Measurements from ENCODE around the gene PRTG.

The PRTG gene

GRCh38 chr15:55589287-55589686, 153.7 kb downstream of the PRTG start:
- Histone ChIP-seq H4K20me1 (ENCODE audit: insufficient read depth, low read length) (no peaks in the 10 kb centered on the region), H3K9me3 (ENCODE audit: insufficient read depth, low read length) (no peaks in the 10 kb centered on the region), H3K27me3 (ENCODE audit: low read depth, low read length) (no peaks in the 10 kb centered on the region), H3K36me3 (replicated peaks; ENCODE audit: low read depth, low read length) (peaks cover 3% of the 10 kb centered on the region), H3K4me2 (ENCODE audit: low read length) (no peak overlapping the region), H2AFZ (ENCODE audit: low read depth, low read length) (no peak overlapping the region), H3K9ac (ENCODE audit: low read length) (no peak overlapping the region), H3K4me1 (ENCODE audit: low read length) (peaks cover 33% of the 10 kb centered on the region), H3K27ac (ENCODE audit: low read length) (no peak overlapping the region), H3K79me2 (ENCODE audit: low read length) (peaks cover 4% of the 10 kb centered on the region; the same call in 1 of the 2 replicates), H3K4me3 (ENCODE audit: low read length) (no peak overlapping the region)
- no peak for TF ChIP-seq CTCF (IDR thresholded peaks at IDR 0.05; ENCODE audit: low read depth, low read length)
- no peak for TF ChIP-seq EZH2phosphoT487 (IDR thresholded peaks at IDR 0.05; ENCODE audit: low read depth)

GRCh38 chr15:55588815-55589115, 154.2 kb downstream of the PRTG start:
- H3K27ac ChIP-seq (ENCODE audit: low read length), result no peak overlapping the region
- H4K20me1 ChIP-seq (ENCODE audit: insufficient read depth, low read length), result no peaks in the 10 kb centered on the region
- H3K4me1 ChIP-seq (ENCODE audit: low read length), result peaks cover 28% of the 10 kb centered on the region
- no peaks in the 10 kb centered on the region for H3K27me3 ChIP-seq (ENCODE audit: low read depth, low read length)
- peak overlapping the region; percentile 72 for H3K4me3 ChIP-seq (ENCODE audit: low read length)
- H3K4me2 ChIP-seq (ENCODE audit: low read length), result peak overlapping the region; percentile 67
- peak overlapping the region; percentile 19; the same call in 1 of the 2 replicates for H3K9ac ChIP-seq (ENCODE audit: low read length)
- H3K36me3 ChIP-seq (replicated peaks; ENCODE audit: low read depth, low read length), result peaks cover 3% of the 10 kb centered on the region
- H3K79me2 ChIP-seq (ENCODE audit: low read length), result peaks cover 4% of the 10 kb centered on the region; the same call in 1 of the 2 replicates
- TF ChIP-seq CTCF (IDR thresholded peaks at IDR 0.05; ENCODE audit: low read depth, low read length) (no peak), EZH2phosphoT487 (IDR thresholded peaks at IDR 0.05; ENCODE audit: low read depth) (no peak)
- no peaks in the 10 kb centered on the region for H3K9me3 ChIP-seq (ENCODE audit: insufficient read depth, low read length)
- H2AFZ ChIP-seq (ENCODE audit: low read depth, low read length), result no peak overlapping the region

- TF ChIP-seq EZH2phosphoT487 (IDR thresholded peaks at IDR 0.05; ENCODE audit: low read depth), result no peak
- TF ChIP-seq CTCF (IDR thresholded peaks at IDR 0.05; ENCODE audit: low read depth, low read length), result no peak
- peak within 1 kb of the TSS; percentile 79 for H3K4me3 ChIP-seq (ENCODE audit: low read length)
- no peaks in the 10 kb centered on the region for H3K27me3 ChIP-seq (ENCODE audit: low read depth, low read length)
- H3K4me1 ChIP-seq (ENCODE audit: low read length), result peaks cover 23% of the 10 kb centered on the region
- no peak within 1 kb of the TSS for H3K27ac ChIP-seq (ENCODE audit: low read length)
- H3K79me2 ChIP-seq (ENCODE audit: low read length), result peaks cover 4% of the 10 kb centered on the region; the same call in 1 of the 2 replicates
- peak within 1 kb of the TSS; percentile 87 for H3K4me2 ChIP-seq (ENCODE audit: low read length)
- H2AFZ ChIP-seq (ENCODE audit: low read depth, low read length), result peak within 1 kb of the TSS; percentile 72
- peaks cover 3% of the 10 kb centered on the region for H3K36me3 ChIP-seq (replicated peaks; ENCODE audit: low read depth, low read length)
- H3K9me3 ChIP-seq (ENCODE audit: insufficient read depth, low read length), result no peaks in the 10 kb centered on the region
- H4K20me1 ChIP-seq (ENCODE audit: insufficient read depth, low read length), result no peaks in the 10 kb centered on the region
- peak within 1 kb of the TSS; percentile 70 for H3K9ac ChIP-seq (ENCODE audit: low read length)
Measured at GRCh38 chr15:55588070-55588814, 154.7 kb downstream of the PRTG start, which contains the start of gene PYGO1. Gene PYGO1, minus strand, starts transcription at chr15:55588345. Its CDS starts 462 bp downstream, at chr15:55587883.

- Histone ChIP-seq H3K4me2 (ENCODE audit: low read length) (peak overlapping the region; percentile 87), H3K4me1 (ENCODE audit: low read length) (peaks cover 20% of the 10 kb centered on the region), H3K4me3 (ENCODE audit: low read length) (peak overlapping the region; percentile 79), H4K20me1 (ENCODE audit: insufficient read depth, low read length) (no peaks in the 10 kb centered on the region), H3K27me3 (ENCODE audit: low read depth, low read length) (no peaks in the 10 kb centered on the region), H3K79me2 (ENCODE audit: low read length) (peaks cover 4% of the 10 kb centered on the region; the same call in 1 of the 2 replicates), H3K36me3 (replicated peaks; ENCODE audit: low read depth, low read length) (peaks cover 3% of the 10 kb centered on the region), H2AFZ (ENCODE audit: low read depth, low read length) (peak overlapping the region; percentile 72), H3K9ac (ENCODE audit: low read length) (peak overlapping the region; percentile 70), H3K27ac (ENCODE audit: low read length) (no peak overlapping the region), H3K9me3 (ENCODE audit: insufficient read depth, low read length) (no peaks in the 10 kb centered on the region)
- TF ChIP-seq EZH2phosphoT487 (IDR thresholded peaks at IDR 0.05; ENCODE audit: low read depth) (no peak), CTCF (IDR thresholded peaks at IDR 0.05; ENCODE audit: low read depth, low read length) (no peak)
Measured at GRCh38 chr15:55587321-55588069, 155.5 kb downstream of the PRTG start.

All from OCI-LY3 (cell line).